ENCODE data around the gene HLCS.

The HLCS gene

GRCh38 chr21:36735724-36736320 lies 230.6 kb downstream of the HLCS start:
- DNase-seq = no peak

GRCh38 chr21:36735201-36735515 lies 231.3 kb downstream of the HLCS start:
- no peak for DNase-seq

GRCh38 chr21:36734367-36735200 lies 231.9 kb downstream of the HLCS start:
- DNase-seq = no peak

GRCh38 chr21:36733857-36734256 lies 232.6 kb downstream of the HLCS start:
- no peak for DNase-seq

GRCh38 chr21:36732761-36733160 lies 233.7 kb downstream of the HLCS start:
- no peak for DNase-seq

GRCh38 chr21:36732217-36732616 lies 234.3 kb downstream of the HLCS start:
- no peak for DNase-seq

- no peak for DNase-seq
These were observed 235.9 kb downstream of the HLCS start for GRCh38 chr21:36730291-36731281.

GRCh38 chr21:36729310-36729970 lies 237.0 kb downstream of the HLCS start:
- DNase-seq = no peak

GRCh38 chr21:36728371-36729111 lies 237.9 kb downstream of the HLCS start:
- no peak for DNase-seq

- no peak for DNase-seq
These were observed 238.6 kb downstream of the HLCS start for GRCh38 chr21:36727866-36728265.

GRCh38 chr21:36725793-36726386 lies 240.6 kb downstream of the HLCS start:
- DNase-seq = no peak

- no peak for DNase-seq
These were observed 241.8 kb downstream of the HLCS start for GRCh38 chr21:36724660-36725059.

- no peak for DNase-seq
These were observed 243.0 kb downstream of the HLCS start for GRCh38 chr21:36723371-36723881.

- DNase-seq = no peak
These were observed 243.8 kb downstream of the HLCS start for GRCh38 chr21:36722370-36723368.

- DNase-seq = no peak
These were observed 244.7 kb downstream of the HLCS start for GRCh38 chr21:36721817-36722216.

- DNase-seq = no peak
These were observed 246.9 kb downstream of the HLCS start for GRCh38 chr21:36719614-36720013.

- DNase-seq = no peak
These were observed 247.4 kb downstream of the HLCS start for GRCh38 chr21:36718951-36719501.

- no peak for DNase-seq
These were observed 248.5 kb downstream of the HLCS start for GRCh38 chr21:36717976-36718375.

GRCh38 chr21:36716836-36717235 lies 249.6 kb downstream of the HLCS start:
- DNase-seq = no peak

GRCh38 chr21:36716387-36716786 lies 250.1 kb downstream of the HLCS start:
- no peak for DNase-seq
